ENCODE data around the gene VCL.

DNA sequence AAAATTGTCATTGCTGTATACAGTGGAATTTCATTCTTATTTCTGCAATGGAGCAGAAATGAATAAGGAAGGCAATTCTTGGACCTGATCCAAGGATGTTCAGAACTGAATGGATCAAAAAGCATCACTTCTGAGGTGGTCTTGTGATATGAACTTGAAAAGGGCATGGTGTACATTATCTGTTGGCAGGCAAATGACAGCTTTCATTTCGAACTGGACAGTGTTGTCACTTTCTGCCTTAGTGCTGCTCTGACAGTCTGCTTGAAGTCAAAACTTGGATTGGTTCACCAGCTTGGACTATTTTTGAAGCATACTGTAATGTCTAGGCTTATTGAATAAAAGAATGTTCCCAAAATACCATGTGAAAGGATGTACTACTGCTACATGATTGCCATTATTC lies 52.0 kb downstream of the VCL start:
- TF ChIP-seq, protein P1, sequence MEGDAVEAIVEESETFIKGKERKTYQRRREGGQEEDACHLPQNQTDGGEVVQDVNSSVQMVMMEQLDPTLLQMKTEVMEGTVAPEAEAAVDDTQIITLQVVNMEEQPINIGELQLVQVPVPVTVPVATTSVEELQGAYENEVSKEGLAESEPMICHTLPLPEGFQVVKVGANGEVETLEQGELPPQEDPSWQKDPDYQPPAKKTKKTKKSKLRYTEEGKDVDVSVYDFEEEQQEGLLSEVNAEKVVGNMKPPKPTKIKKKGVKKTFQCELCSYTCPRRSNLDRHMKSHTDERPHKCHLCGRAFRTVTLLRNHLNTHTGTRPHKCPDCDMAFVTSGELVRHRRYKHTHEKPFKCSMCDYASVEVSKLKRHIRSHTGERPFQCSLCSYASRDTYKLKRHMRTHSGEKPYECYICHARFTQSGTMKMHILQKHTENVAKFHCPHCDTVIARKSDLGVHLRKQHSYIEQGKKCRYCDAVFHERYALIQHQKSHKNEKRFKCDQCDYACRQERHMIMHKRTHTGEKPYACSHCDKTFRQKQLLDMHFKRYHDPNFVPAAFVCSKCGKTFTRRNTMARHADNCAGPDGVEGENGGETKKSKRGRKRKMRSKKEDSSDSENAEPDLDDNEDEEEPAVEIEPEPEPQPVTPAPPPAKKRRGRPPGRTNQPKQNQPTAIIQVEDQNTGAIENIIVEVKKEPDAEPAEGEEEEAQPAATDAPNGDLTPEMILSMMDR (conservative IDR thresholded peaks at IDR 0.05; ENCODE audit: low read depth, low read length), result no peak
- TF ChIP-seq EZH2 (IDR thresholded peaks at IDR 0.05; ENCODE audit: borderline replicate concordance, low read depth, low read length, poor library complexity, severe bottlenecking), result no peak

Measured in A673 (cell line).